LNCAP (cell line): ENCODE results near the gene DOCK9.

Experiments used
- CTCF ChIP-seq: fragments of 450-650 bp; IDR thresholded peaks from 2 replicates; pipeline ENCODE4 v1.5.1; 2017; ENCODE audit warnings: mild to moderate bottlenecking

The DOCK9 gene

GRCh38 chr13:98888890-98889279, 89.0 kb downstream of the DOCK9 start:
- no peak for TF ChIP-seq CTCF

DNA sequence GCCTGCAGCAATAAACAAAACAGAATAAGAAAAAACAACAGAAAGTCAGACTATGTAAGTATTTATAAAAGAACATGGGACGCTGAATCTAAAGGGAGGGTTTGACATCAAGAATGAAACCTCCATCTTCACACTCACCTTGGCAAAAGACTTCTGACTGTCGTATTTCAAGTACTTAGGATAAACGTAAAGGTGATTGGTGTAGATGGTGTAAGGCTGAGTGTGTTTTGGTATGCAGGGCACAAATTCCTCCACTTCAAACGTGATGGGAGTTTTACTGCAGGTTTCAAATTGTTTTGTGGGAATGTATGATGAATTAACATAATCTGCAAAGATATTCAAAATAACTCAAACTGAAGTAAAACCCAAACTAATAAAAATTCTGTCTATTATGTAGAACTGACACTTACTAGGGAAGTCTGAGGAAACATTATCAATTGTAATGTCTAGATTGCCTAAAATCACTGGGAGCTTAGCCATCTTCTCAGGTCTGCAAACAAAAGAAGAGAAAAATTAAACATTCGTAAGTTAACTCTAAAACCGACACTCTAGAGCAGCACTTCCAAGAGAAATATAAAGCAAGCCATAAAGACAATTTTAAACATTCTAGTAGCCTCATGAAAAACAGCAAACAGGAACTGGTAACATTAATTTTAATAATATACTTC, 89.5 kb downstream of the DOCK9 start:
- TF ChIP-seq CTCF = no peak

GRCh38 chr13:98886587-98887230, 91.2 kb downstream of the DOCK9 start:
- TF ChIP-seq CTCF = no peak

GRCh38 chr13:98885600-98885999, 92.3 kb downstream of the DOCK9 start:
- no peak for TF ChIP-seq CTCF

DNA sequence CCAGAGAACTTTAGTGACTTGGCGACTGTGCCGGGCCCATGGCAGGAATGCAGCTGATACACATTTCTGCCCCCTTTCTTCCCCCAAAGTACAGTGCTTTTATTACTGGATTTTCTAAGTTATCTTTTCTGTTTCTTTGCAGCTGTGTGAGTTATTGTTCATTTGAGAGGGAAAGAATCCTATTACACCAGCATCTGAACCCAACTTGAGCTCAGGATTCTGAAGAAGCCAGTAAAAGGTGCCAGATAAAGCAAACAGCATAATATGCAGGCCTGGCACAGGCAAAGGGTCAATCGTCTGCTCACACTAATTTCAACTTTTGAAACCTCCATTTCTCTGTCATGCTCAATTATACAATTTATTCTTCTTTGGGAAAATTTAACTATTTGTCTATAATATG, 93.9 kb downstream of the DOCK9 start:
- TF ChIP-seq CTCF = no peak

DNA sequence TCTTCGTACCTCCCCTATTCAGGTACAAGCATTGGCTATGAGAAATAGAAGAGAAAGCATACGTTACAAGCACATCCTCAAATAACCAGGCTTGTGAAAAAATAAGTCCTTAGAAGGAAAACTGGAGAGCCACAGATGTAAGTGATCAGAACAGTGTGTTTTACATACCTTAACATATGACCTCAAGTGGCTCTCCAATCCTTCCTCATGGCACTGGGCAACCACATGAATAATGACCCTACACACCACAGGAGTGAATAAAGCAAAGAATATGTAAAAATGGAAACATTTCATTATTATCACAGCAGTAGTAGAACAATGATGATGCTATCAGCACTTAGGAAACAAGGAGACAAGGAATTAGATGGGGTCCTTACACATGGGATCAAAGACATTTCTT, 96.5 kb downstream of the DOCK9 start:
- no peak for TF ChIP-seq CTCF

- TF ChIP-seq CTCF = no peak
Measured at GRCh38 chr13:98880677-98881076, 97.2 kb downstream of the DOCK9 start.

DNA sequence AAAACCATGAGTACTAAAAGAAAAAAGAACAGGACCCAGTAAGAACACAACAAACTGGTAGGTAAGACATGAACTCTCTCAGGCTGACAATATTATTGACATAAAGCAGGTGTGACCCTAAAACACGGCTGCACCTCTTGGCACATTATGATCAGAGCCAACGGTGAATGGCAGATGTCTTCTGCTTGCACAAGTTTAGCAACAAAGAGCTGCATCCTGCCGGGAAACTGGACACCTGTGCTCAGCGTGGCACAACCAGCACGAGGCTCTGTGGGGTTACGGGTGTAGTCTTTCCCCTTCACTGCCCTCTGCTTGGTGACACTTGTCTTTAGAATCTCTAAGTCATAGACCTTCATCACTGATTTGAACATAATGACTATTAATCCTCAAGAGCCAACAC, 97.9 kb downstream of the DOCK9 start:
- TF ChIP-seq CTCF = no peak
